HCT116 (cell line): Measurements from ENCODE around the gene CCDC9. TPM values are rescaled to one million over a fixed set of nuclear protein-coding genes. Genes with fewer than 3 reads are reported as not detected.
"Not testable (repeated sequence)": the region's sequence is repeated elsewhere in the genome, so short reads cannot be mapped to it uniquely, and the experiment has no call there.

ENCODE experiments used
- ATAC-seq: fragments of 200-7000 bp; cut with Tn5 transposase; 2 replicates; pipeline ENCODE4 v1.9.1; 2020; ENCODE audit warnings: mild to moderate bottlenecking, moderate library complexity
- BruUV-seq: library from RNA; stranded (reverse); fragments of 400-500 nt; replicated peaks from 2 replicates; lab custom pipeline; 2021; lab: Mats Ljungman, UMichigan
- CTCF ChIA-PET: fragments of 300-600 bp; sonication (Branson Sonifier 250); formaldehyde crosslinking; loops from one replicate; lab custom pipeline; 2021; ENCODE audit warnings: antibody characterized with exemption; lab: Charles Lee
- POLR2A ChIA-PET: fragments of 300-600, 350-600 bp; sonication (Branson Sonifier 250); formaldehyde crosslinking; loops from one replicate; lab custom pipeline; 2021; ENCODE audit warnings: antibody characterized with exemption; lab: Charles Lee
- RAD21 ChIA-PET, 2 experiments: fragments of 300-600 bp; sonication (Branson Sonifier 250); formaldehyde crosslinking; loops; one replicate each; lab custom pipeline; 2023; ENCODE audit warnings: low total read pairs in 2 of 2; ENCODE audit not compliant: uncharacterized antibody in 2 of 2, unreplicated experiment in 2 of 2, low non-redundant PET in 1 of 2; lab: Charles Lee
- DNase-seq: peaks from one replicate; pipeline ENCODE4 v3.0.0-alpha.2; 2010; ENCODE audit warnings: low read depth, low spot score
- H2AFZ ChIP-seq: fragments of 200-600 bp; shearing (Covaris generic), sonication (generic); 2 replicates; pipeline ENCODE4 v1.6.1; 2017; ENCODE audit warnings: low read depth, mixed run types, mixed read lengths, antibody characterized with exemption, low read length; ENCODE audit not compliant: poor library complexity, severe bottlenecking
- H3K27ac ChIP-seq: 2 replicates; pipeline ENCODE4 v1.5.1; 2012; ENCODE audit warnings: low read depth, low read length
- H3K27me3 ChIP-seq: fragments of 200-600 bp; sonication (generic); 2 replicates; pipeline ENCODE4 v1.6.1; 2016; ENCODE audit warnings: mixed run types, low read length, mixed read lengths; ENCODE audit not compliant: insufficient read depth
- H3K36me3 ChIP-seq, 2 experiments: fragments of 200-500 bp in 1 of 2; fragments of 200-600 bp in 1 of 2; sonication (Bioruptor generic) in 1 of 2; sonication (generic) in 1 of 2; 2 replicates each; pipeline versions ENCODE4 v1.5.1 to v1.6.1; 2014 to 2016; ENCODE audit warnings: low read length in 2 of 2, inconsistent platforms in 1 of 2, mixed read lengths in 1 of 2, mixed run types in 1 of 2; ENCODE audit not compliant: insufficient read depth in 2 of 2, control insufficient read depth in 1 of 2
- H3K4me1 ChIP-seq, 2 experiments: fragments of 200-600 bp in 1 of 2; sonication (generic) in 1 of 2; 2 replicates each; pipeline versions ENCODE4 v1.5.1 to v1.6.1; 2012 to 2017; ENCODE audit warnings: low read length in 2 of 2, inconsistent platforms in 1 of 2, mild to moderate bottlenecking in 1 of 2, mixed read lengths in 1 of 2, mixed run types in 1 of 2, moderate library complexity in 1 of 2; ENCODE audit not compliant: insufficient read depth in 2 of 2, control insufficient read depth in 1 of 2
- H3K4me2 ChIP-seq: fragments of 200-600 bp; sonication (generic); 2 replicates; pipeline ENCODE4 v1.6.1; 2017; ENCODE audit warnings: mixed run types, low read length, mixed read lengths
- H3K4me3 ChIP-seq, 2 experiments: fragments of 200-600 bp in 1 of 2; sonication (generic) in 1 of 2; replicated peaks in 1 of 2; 2 replicates each; pipeline ENCODE4 v1.5.1; 2011 to 2016; ENCODE audit warnings: low read length in 2 of 2, control low read depth in 1 of 2, low read depth in 1 of 2, mild to moderate bottlenecking in 1 of 2, mixed read lengths in 1 of 2, mixed run types in 1 of 2
- H3K79me2 ChIP-seq: fragments of 200-600 bp; sonication (generic); 2 replicates; pipeline ENCODE4 v1.6.1; 2017; ENCODE audit warnings: mild to moderate bottlenecking, mixed run types, low read length, moderate library complexity, mixed read lengths; ENCODE audit not compliant: insufficient read depth
- H3K9ac ChIP-seq: fragments of 200-600 bp; sonication (generic); 2 replicates; pipeline ENCODE4 v1.6.1; 2016; ENCODE audit warnings: low read length, mixed read lengths
- H3K9me2 ChIP-seq: fragments of 200-600 bp; sonication (generic), shearing (Covaris generic); 2 replicates; pipeline ENCODE4 v1.6.1; 2017; ENCODE audit warnings: mixed run types, mild to moderate bottlenecking, moderate library complexity; ENCODE audit not compliant: insufficient read depth
- H3K9me3 ChIP-seq, 2 experiments: fragments of 200-500 bp in 1 of 2; fragments of 200-600 bp in 1 of 2; sonication (Bioruptor generic) in 1 of 2; sonication (generic) in 1 of 2; 2 replicates each; pipeline ENCODE4 v1.6.1; 2014 to 2017; ENCODE audit warnings: low read length in 2 of 2, mixed read lengths in 2 of 2, inconsistent platforms in 1 of 2, low read depth in 1 of 2, mild to moderate bottlenecking in 1 of 2, mixed run types in 1 of 2, moderate library complexity in 1 of 2; ENCODE audit not compliant: control insufficient read depth in 1 of 2, insufficient read depth in 1 of 2
- H4K20me1 ChIP-seq: fragments of 200-600 bp; sonication (generic), shearing (Covaris generic); 2 replicates; pipeline ENCODE4 v1.6.1; 2017; ENCODE audit warnings: mixed run types, mild to moderate bottlenecking, moderate library complexity; ENCODE audit not compliant: insufficient read depth
- CBX3 ChIP-seq: IDR thresholded peaks from 2 replicates; pipeline ENCODE4 v1.6.1; 2012; ENCODE audit warnings: low read depth
- CEBPB ChIP-seq: IDR thresholded peaks from 2 replicates; pipeline ENCODE4 v1.6.1; 2012; ENCODE audit warnings: low read depth
- CTCF ChIP-seq, 3 experiments: fragments of 200-600 bp in 1 of 3; sonication (generic) in 1 of 3; IDR thresholded peaks in 2 of 3; conservative IDR thresholded peaks in 1 of 3; 2 replicates each; pipeline ENCODE4 v1.5.1; 2012 to 2017; ENCODE audit warnings: low read depth in 2 of 3, low read length in 2 of 3, antibody characterized with exemption in 1 of 3, borderline replicate concordance in 1 of 3, control low read depth in 1 of 3, mild to moderate bottlenecking in 1 of 3, mixed read lengths in 1 of 3, mixed run types in 1 of 3, moderate library complexity in 1 of 3; ENCODE audit not compliant: insufficient read depth in 1 of 3
- ELF1 ChIP-seq: IDR thresholded peaks from 2 replicates; pipeline ENCODE4 v1.6.1; 2012; ENCODE audit warnings: low read depth, borderline replicate concordance
- EZH2 ChIP-seq: fragments of 200-600 bp; sonication (generic); IDR thresholded peaks from 2 replicates; pipeline ENCODE4 v1.6.1; 2017; ENCODE audit warnings: antibody characterized with exemption, mixed run types
- FOSL1 ChIP-seq: IDR thresholded peaks from 2 replicates; pipeline ENCODE4 v1.6.1; 2012; ENCODE audit warnings: low read depth
- RAD21 ChIP-seq: IDR thresholded peaks from 2 replicates; pipeline ENCODE4 v1.6.1; 2012; ENCODE audit warnings: low read depth, mild to moderate bottlenecking
- REST ChIP-seq: IDR thresholded peaks from 2 replicates; pipeline ENCODE4 v1.6.1; 2012; ENCODE audit warnings: low read depth
- SIN3A ChIP-seq: IDR thresholded peaks from 2 replicates; pipeline ENCODE4 v1.6.1; 2012; ENCODE audit warnings: low read depth
- SRF ChIP-seq: IDR thresholded peaks from 2 replicates; pipeline ENCODE4 v1.6.1; 2012; ENCODE audit warnings: low read depth
- ZFX ChIP-seq: fragments of 450-650 bp; IDR thresholded peaks from 2 replicates; pipeline ENCODE4 v1.6.1; 2017
- ZNF274 ChIP-seq: fragments of 200-500 bp; sonication (Bioruptor generic); IDR thresholded peaks from 2 replicates; pipeline ENCODE4 v1.6.1; 2014; ENCODE audit warnings: mild to moderate bottlenecking, low read depth, low read length, inconsistent platforms
- intact Hi-C: fragments of 100-400 bp; cut with micrococcal nuclease; formaldehyde crosslinking; loops from 2 replicates; pipeline ENCODE4 v1.10.0; 2022
- total RNA-seq: library from RNA; stranded (reverse); gene quantifications from one replicate; pipeline ENCODE4 v1.2.1, GENCODE V29; 2021; ENCODE audit not compliant: unreplicated experiment

Gene CCDC9
- total RNA-seq, 1 experiment from 2014 or later = 40.6 TPM

- ChIA-PET POLR2A (no interaction called here), CTCF (interaction anchor here (1.3 kb wide), 1 partner anchor 9 kb away, joined by 5 read pairs; no protein-coding TSS in a partner anchor), RAD21 (no interaction called here)
- peaks cover 10 to 44% of the 10 kb centered on the region in 2 experiments; a peak in 3 of 4 replicates for H3K4me1 ChIP-seq
- peaks cover 5 to 6% of the 10 kb centered on the region in 2 experiments; a peak in 1 of 4 replicates for H3K36me3 ChIP-seq
- H4K20me1 ChIP-seq = no peaks in the 10 kb centered on the region
- peak overlapping the region; percentile 57; the same call in 1 of the 2 replicates for H3K27ac ChIP-seq
- H3K4me2 ChIP-seq = no peak overlapping the region
- H3K27me3 ChIP-seq = no peaks in the 10 kb centered on the region
- H2AFZ ChIP-seq = no peak overlapping the region
- DNase-seq (no peak), ATAC-seq (no peak)
- H3K9me2 ChIP-seq = no peaks in the 10 kb centered on the region
- TF ChIP-seq FOSL1 = no peak
- TF ChIP-seq CBX3 = no peak
- TF ChIP-seq ZFX = no peak
- TF ChIP-seq EZH2 = no peak
- TF ChIP-seq SIN3A = no peak
- TF ChIP-seq ZNF274 = no peak
- no peak for TF ChIP-seq ELF1
- no peak for TF ChIP-seq SRF
- TF ChIP-seq RAD21 = no peak
- TF ChIP-seq CTCF (IDR thresholded peaks at IDR 0.05 in 2 of 3, conservative IDR thresholded peaks at IDR 0.05 in 1 of 3; ENCODE audit: borderline replicate concordance in 1 of 3, insufficient read depth in 1 of 3, low read depth in 2 of 3, low read length in 2 of 3) = no peak
- TF ChIP-seq REST = no peak
- no peak for TF ChIP-seq CEBPB
- H3K79me2 ChIP-seq = no peaks in the 10 kb centered on the region; the same call in 1 of the 2 replicates
- BruUV-seq = no TSS peak
- intact Hi-C loops = no loop called here
- H3K9ac ChIP-seq = no peak overlapping the region
- H3K9me3 ChIP-seq = no peaks in the 10 kb centered on the region
- no peak overlapping the region for H3K4me3 ChIP-seq
Observed at GRCh38 chr19:47275791-47276461, 19.6 kb downstream of the CCDC9 start.

GRCh38 chr19:47276513-47276912 is 20.2 kb downstream of the CCDC9 start:
- POLR2A ChIA-PET = interaction anchor here (1.0 kb wide), 1 partner anchor 20 kb away, joined by 3 read pairs; the partner anchor contains the start of gene CCDC9
- CTCF ChIA-PET = not testable (repeated sequence)

More at GRCh38 chr19:47276513-47276912, 20.2 kb downstream of the CCDC9 start:
- H4K20me1 ChIP-seq, DNase-seq, H3K9ac ChIP-seq, ATAC-seq, H3K27me3 ChIP-seq, H3K36me3 ChIP-seq, H3K4me2 ChIP-seq, RAD21 ChIA-PET, H3K4me3 ChIP-seq, intact Hi-C loops, H2AFZ ChIP-seq, H3K79me2 ChIP-seq, BruUV-seq, H3K27ac ChIP-seq, H3K9me2 ChIP-seq, H3K9me3 ChIP-seq: not testable (repeated sequence)
- peaks cover 10 to 44% of the 10 kb centered on the region in 2 experiments; a peak in 3 of 4 replicates for H3K4me1 ChIP-seq
